HG03159 (cell line): ENCODE data around the gene MLST8.
"Not testable (repeated sequence)": the region's sequence is repeated elsewhere in the genome, so short reads cannot be mapped to it uniquely, and the experiment has no call there.

Source experiments
- ATAC-seq: cut with Tn5 transposase; IDR thresholded peaks from one replicate; pipeline ENCODE4 v1.9.1; 2021; ENCODE audit warnings: mild to moderate bottlenecking, moderate library complexity; ENCODE audit not compliant: unreplicated experiment

Gene MLST8

GRCh38 chr16:2230376-2230775 is 25.1 kb downstream of the MLST8 start:
- no peak for ATAC-seq

GRCh38 chr16:2231016-2231931 is 26.0 kb downstream of the MLST8 start:
- ATAC-seq: no peak

- no peak for ATAC-seq
Measured at GRCh38 chr16:2232094-2232990, 27.1 kb downstream of the MLST8 start.

- ATAC-seq: no peak
Measured at GRCh38 chr16:2233046-2233775, 28.0 kb downstream of the MLST8 start.

- no peak for ATAC-seq
Measured at GRCh38 chr16:2233872-2234812, 28.9 kb downstream of the MLST8 start.

- no peak for ATAC-seq
Measured at GRCh38 chr16:2234813-2235170, 29.5 kb downstream of the MLST8 start.

GRCh38 chr16:2235234-2235651 is 30.0 kb downstream of the MLST8 start:
- no peak for ATAC-seq

GRCh38 chr16:2235695-2236336 is 30.6 kb downstream of the MLST8 start:
- ATAC-seq: no peak

- no peak for ATAC-seq
Measured at GRCh38 chr16:2236337-2237101, 31.3 kb downstream of the MLST8 start, which contains the start of gene DNASE1L2. TSS of gene DNASE1L2 (plus strand) at chr16:2236444. CDS start at chr16:2236817, 373 bp downstream.

GRCh38 chr16:2237102-2237482 is 31.8 kb downstream of the MLST8 start:
- no peak for ATAC-seq

- ATAC-seq: no peak
Measured at GRCh38 chr16:2237493-2238149, 32.4 kb downstream of the MLST8 start.

- no peak for ATAC-seq
Measured at GRCh38 chr16:2238150-2238837, 33.0 kb downstream of the MLST8 start.

- no peak for ATAC-seq
Measured at GRCh38 chr16:2238838-2239675, 33.8 kb downstream of the MLST8 start.

GRCh38 chr16:2240331-2240730 is 35.1 kb downstream of the MLST8 start:
- not testable (repeated sequence) for ATAC-seq

GRCh38 chr16:2242598-2242997 is 37.3 kb downstream of the MLST8 start:
- no peak for ATAC-seq

- no peak for ATAC-seq
Measured at GRCh38 chr16:2243031-2243528, 37.8 kb downstream of the MLST8 start.
